GM18505 (cell line): ENCODE data around the gene OPN4.

Experiments
- ATAC-seq: cut with Tn5 transposase; IDR thresholded peaks from one replicate; pipeline ENCODE4 v1.9.1; 2021; ENCODE audit not compliant: unreplicated experiment
- POLR2A ChIP-seq: IDR thresholded peaks from 4 replicates; pipeline ENCODE4 v1.6.1; 2011; ENCODE audit warnings: borderline replicate concordance; ENCODE audit not compliant: insufficient read depth, insufficient read length; ENCODE audit errors: extremely low read depth

OPN4 gene

DNA sequence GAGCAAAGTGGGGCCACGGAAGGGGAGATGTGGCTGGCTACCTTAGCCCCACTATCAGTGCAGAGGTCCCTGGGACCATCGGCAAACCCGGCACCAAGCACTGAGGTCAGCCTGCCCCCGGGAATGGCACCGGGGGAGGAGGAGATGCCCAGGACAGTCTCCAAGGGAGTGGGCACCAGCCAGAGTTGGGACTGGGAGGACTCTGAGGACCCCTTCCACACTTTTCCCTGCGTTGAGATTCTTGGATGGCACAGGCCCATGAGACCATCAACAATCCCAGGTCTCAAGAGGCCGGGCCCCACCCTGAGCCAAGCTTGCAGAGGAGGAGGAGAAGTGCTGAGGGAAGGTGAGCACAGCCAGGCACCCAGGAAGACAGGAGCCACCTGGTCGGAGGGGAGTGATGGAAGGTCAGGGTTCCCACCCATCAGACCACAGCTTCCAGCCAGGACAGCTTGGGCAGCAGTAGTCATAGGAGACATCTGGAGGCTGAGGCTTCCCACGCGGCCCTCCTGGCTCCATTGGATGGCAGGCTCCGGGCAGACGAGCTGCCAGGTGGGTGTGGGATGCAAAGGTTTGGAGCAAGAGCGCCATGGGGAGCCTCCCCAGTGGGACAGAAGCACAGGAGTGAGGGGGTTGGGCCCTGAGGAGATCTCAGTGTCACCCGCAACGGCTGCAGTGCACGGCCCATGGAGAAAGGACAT lies 2.6 kb upstream of the OPN4 start:
- ATAC-seq = no peak

DNA sequence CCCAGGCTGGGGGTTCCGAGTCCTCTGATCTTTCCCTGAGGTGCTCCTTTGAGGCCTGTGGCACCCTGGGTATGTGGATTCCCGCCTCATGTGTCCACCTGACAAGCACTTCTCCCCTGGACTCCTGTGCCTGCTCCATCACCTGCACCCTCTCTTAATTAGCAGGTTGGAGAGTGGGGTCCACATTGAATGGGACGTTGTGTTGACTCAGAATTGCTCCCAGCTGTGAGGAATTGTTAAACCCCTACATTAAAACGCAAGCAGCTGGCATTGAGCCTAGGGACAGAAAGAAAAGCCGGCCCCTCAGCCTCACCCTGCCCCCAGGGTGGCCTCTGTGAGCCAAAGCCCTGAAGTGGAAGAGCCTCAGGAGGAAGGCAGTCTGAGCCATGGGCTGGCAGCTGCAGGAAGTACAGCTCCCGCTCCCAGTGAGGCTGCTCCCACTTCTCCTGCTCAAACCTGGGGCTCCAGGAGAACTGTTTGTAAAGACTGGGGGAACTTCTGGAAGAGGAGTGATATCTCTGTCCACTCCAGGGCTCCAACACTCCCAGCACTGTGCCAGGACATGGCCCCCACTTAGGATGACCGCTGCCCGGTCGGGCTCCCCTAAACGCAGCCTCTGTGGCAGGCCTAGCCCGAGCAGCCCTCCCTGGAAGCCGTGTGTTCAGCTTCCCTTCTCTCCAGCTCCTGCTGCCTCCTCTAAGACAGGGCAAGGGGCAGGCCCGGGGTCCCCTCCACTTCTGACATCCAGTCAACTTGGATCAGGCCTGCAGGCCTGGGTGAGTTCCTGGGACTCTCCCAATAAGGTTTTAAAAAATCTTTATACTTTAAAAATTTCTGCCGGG lies 1.8 kb upstream of the OPN4 start:
- no peak for TF ChIP-seq POLR2A
- no peak for ATAC-seq

More for the DNA sequence above, 2.6 kb upstream of the OPN4 start:
- TF ChIP-seq POLR2A = no peak

DNA sequence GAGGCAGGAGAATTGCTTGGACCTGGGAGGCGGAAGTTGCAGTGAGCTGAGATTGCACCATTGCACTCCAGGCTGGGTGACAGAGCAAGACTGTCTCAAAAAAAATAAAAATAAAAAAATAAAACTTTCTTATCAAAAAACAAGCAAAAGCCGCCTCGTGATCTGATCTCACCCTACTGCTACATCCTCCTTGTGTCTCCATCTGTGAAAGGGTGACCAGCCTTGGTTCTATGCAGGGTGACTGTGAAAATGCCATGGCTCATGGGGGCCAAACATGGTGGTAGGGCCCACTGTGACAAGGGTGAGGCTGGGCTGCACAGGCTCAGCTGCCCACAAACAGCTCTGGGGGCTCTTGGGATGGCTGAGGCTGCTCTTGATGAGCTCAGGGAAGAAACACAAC lies 968 bp upstream of the OPN4 start:
- ATAC-seq = no peak
- no peak for TF ChIP-seq POLR2A

DNA sequence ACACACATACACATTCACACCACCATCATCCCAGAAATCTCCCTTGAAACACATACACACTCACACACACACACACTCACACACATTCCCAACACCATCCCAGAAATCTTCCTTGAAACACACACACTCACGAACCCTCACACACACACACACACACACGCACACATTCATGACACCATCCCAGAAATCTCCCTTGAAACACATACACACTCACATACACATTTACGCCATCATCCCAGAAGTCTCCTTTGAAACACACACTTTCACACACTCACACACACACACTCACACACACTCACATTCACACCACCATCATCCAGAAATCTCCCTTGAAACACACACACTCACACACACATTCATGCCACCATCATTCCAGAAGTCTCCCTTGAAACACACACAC lies 360 bp upstream of the OPN4 start:
- no peak for TF ChIP-seq POLR2A
- ATAC-seq = no peak

DNA sequence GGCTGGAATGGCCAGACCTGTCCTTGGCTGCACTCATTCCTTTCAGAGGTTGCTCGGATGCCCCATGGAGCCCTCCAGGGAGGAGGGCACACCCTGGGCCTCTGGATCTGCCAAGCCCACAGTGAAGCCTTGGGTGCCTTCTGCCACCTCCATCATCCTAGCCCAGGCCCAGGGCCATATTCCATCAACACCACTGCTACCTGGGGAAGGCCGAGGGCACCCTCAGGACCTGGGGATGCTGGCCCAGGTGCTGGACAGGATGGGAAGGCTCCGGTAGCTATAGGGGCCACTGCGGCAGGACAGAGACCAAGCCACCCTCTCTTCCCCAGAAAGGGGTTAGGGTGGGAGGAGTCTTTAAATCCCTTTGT lies 810 bp downstream of the OPN4 start:
- TF ChIP-seq POLR2A = no peak
- ATAC-seq = no peak

DNA sequence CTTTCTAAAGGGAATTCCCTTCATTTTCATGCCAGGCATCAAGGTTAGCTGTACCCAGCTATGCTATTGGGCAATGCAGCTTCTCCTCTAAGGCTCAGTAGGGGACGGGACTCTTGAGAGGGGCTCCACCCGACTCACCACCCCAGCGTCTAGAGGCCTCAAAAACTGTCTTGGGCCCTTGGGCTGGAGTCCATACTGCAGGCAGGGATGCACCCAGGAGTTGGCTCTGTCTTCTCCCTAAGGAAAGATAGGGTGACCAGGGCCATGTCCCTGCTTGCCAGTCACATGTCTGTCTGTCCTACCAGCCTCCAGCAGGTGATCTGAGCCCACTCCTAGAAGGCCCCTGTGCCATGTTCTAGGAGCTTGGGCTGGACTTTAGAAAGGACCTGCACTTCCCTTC lies 1.2 kb downstream of the OPN4 start:
- no peak for TF ChIP-seq POLR2A
- no peak for ATAC-seq

DNA sequence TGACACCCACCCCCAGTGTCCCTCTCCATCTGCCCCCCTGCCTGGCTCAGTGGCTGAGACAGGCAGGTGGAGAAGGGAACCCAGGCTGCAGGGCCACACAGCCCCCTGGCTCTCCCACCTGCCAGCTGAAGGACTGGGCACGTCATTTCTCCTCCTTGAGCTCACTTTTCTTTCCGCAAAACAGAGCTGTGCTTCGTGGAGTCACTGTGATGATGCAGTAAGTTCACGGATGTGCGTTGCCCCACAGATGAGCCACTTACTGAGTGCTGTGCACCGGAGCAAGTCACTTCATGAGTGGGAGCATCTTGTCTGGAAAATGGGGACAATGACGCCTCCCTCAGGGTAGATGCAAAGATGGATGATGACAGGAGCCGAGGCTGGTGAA lies 2.7 kb downstream of the OPN4 start:
- no peak for TF ChIP-seq POLR2A
- ATAC-seq = no peak

DNA sequence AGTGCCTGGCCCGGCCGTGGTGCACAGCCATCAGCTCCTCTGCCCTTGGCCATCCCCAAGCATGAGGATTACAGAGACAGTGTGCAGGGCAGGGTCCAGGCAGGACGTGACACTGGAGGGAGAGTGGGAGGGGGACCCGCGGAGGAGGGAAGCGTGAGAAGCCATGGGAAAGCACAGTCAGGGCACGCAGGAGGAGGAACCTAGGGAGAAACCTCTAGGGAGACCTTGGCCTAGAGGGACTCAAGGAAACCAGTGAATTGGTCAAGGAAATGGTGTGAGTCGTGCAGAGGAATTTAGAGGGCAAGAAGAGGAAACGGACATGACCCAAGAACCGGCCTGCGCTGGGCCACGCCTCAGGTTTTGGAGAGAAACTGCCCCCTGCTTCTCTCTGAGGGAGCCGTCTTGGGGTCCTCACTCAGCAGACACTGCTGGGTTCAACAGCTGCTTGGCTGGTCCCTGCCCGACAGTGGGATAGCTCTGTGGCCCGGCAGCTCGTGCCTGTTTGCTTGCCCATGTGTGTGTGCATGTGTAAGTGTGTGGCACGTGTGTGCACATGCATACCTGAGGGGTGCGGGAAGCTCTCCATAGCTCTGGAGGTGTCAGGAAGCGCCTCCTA lies 3.2 kb downstream of the OPN4 start:
- ATAC-seq = no peak
- TF ChIP-seq POLR2A = no peak

DNA sequence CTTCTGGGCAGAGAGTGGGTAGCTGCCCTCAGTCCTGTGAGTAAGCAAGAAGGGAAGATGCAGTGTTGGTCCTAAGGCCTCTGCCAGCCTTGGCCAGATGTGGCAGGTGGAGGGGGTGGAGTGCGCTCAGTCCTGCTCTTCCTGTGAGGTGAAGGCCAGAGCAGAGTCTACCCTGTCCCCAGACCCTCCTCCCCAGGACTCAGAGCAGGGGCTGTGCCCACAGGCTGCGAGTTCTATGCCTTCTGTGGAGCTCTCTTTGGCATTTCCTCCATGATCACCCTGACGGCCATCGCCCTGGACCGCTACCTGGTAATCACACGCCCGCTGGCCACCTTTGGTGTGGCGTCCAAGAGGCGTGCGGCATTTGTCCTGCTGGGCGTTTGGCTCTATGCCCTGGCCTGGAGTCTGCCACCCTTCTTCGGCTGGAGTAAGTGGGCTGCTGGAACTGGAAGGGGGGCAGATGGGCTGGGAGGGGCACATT lies 4.0 kb downstream of the OPN4 start:
- ATAC-seq = no peak
- TF ChIP-seq POLR2A = no peak

DNA sequence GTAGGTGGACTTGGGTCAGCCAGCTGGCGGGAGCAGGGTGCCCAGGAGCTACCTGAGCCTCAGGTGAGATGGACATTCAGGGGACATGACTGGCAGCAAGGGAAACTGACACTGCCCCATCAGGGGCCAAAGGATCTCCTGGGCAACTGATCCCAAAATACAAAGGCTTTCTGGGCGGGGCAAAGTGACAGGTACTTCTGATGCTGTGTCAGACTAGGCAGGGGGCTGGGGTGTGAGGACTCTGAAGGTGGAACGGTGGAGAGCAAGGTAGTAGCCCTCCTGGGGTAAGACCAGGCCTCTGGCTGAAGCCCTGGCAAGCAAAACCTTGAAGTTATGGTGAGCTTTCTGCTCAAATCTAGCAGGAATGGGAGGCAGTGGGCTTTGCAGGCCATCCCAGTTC lies 4.4 kb downstream of the OPN4 start:
- no peak for ATAC-seq
- TF ChIP-seq POLR2A = no peak

DNA sequence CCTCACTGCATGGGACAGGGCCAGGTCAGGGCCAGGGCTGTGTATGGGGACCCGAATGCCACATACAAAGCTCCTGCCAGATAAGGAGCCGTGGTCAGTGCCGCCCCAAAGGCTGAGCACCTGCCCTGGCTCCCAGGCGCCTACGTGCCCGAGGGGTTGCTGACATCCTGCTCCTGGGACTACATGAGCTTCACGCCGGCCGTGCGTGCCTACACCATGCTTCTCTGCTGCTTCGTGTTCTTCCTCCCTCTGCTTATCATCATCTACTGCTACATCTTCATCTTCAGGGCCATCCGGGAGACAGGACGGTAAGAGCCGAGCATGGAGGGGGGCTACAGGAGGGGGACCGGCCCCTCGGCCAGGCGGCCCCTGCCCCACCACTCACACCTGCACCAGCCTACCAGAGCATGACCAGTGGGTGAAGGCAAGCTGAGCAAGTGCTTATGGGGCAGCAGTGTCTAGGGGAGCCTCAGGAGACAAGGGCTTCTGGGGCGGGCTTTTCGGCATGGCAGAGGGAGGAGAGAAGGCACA lies 4.9 kb downstream of the OPN4 start:
- no peak for TF ChIP-seq POLR2A
- no peak for ATAC-seq

DNA sequence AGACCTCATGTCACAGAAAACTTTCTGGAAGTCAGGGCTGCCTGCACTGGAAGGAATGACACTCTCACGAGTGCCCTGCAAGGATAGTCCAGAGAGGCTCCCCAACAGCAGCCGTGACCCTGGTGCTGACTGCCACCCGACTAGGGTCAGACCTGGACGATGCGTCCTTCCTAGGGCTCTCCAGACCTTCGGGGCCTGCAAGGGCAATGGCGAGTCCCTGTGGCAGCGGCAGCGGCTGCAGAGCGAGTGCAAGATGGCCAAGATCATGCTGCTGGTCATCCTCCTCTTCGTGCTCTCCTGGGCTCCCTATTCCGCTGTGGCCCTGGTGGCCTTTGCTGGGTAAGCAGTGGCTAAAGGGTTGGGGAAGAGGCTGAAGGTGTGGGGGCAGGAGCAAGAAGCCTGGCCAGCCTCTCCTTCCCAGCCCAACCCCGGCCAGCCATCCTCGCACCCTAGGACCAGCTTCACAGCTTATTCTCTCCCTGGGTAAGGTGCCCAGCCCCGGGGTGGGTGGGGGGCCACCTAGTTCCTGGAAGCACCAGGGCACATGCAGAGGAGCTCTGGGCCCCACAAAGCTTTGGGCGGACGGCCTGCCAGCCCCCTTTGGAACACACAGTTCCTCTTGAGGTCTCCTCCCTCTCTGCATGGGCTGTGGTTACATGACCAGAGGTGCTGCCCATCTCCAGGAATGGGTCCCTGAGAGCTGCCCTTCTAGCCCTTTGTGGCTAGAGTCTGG lies 5.5 kb downstream of the OPN4 start:
- ATAC-seq = no peak
- no peak for TF ChIP-seq POLR2A

DNA sequence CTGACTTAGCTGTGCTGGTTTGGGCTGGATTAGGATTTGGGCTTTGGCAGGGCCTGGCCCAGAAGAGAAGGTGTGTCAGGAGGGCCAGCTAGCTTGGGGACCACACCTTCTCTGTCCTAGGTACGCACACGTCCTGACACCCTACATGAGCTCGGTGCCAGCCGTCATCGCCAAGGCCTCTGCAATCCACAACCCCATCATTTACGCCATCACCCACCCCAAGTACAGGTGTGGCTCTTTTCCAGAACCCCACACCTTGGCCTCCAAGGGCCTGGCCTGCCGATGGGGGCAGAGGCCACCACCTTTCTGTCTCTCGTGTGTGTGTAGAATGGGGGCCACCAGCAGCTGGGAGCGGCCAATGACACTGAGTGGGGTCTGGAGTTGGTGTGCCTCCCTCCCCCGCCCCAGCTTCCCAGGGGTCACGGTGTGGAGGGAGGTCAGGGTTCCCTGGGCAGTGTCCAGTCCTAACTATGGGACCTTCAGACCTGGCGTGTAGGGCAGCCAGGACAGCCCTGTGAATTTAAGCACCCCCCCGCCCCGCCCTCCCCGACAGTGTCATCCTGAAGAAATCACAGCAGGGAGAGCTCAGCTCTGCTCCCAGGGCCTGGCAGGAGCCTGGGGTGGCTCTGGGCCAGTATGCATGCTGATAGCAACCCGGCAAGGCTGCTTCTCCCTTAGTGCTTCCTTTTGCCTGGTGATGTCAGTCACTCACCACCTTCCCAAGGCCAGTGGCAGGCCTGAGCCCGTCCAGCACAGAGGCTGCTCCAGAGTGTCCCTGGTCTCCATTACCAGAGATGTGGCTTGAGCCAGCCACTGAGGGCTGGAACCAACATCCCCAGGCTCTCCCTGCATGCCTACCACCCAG lies 7.0 kb downstream of the OPN4 start:
- no peak for ATAC-seq
- TF ChIP-seq POLR2A = no peak
